ENCODE results near the gene INAVA.

DNA sequence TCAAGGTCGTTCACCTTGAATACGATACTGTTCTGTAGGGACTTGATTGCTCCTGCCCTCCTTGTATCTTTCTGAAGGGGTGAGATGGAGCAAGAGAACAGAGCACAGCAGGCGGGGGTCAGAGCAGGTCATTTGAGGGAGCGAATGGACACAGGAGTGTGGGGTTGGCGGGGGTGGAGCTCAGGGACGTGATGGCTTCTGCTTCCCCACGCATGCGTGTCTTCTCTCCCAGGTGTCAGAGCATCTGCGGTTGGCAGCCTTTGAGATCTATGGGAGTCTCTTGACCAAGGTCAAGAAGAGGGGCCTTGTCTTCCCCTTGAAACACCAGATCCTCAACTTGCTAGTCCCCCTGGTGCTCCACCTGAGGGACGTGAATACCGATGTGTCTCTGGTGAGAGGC is 63.9 kb downstream of the INAVA start:
- TF ChIP-seq, protein P1, sequence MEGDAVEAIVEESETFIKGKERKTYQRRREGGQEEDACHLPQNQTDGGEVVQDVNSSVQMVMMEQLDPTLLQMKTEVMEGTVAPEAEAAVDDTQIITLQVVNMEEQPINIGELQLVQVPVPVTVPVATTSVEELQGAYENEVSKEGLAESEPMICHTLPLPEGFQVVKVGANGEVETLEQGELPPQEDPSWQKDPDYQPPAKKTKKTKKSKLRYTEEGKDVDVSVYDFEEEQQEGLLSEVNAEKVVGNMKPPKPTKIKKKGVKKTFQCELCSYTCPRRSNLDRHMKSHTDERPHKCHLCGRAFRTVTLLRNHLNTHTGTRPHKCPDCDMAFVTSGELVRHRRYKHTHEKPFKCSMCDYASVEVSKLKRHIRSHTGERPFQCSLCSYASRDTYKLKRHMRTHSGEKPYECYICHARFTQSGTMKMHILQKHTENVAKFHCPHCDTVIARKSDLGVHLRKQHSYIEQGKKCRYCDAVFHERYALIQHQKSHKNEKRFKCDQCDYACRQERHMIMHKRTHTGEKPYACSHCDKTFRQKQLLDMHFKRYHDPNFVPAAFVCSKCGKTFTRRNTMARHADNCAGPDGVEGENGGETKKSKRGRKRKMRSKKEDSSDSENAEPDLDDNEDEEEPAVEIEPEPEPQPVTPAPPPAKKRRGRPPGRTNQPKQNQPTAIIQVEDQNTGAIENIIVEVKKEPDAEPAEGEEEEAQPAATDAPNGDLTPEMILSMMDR (conservative IDR thresholded peaks at IDR 0.05; ENCODE audit: low read depth in 2 of 2), result no peak
- no peak for TF ChIP-seq EZH2phosphoT487 (IDR thresholded peaks at IDR 0.05; ENCODE audit: unreplicated experiment)
